Limb (tissue), 2 donors: Measurements from ENCODE around the gene UNC119.
"Not testable (repeated sequence)": the region's sequence is repeated elsewhere in the genome, so short reads cannot be mapped to it uniquely, and the experiment has no call there.

ENCODE experiments used
- DNase-seq, 2 donors: peaks; one replicate each; pipeline ENCODE4 v3.0.0-alpha.2; 2016; ENCODE audit errors: extremely low spot score in 2 of 2

The UNC119 gene

DNA sequence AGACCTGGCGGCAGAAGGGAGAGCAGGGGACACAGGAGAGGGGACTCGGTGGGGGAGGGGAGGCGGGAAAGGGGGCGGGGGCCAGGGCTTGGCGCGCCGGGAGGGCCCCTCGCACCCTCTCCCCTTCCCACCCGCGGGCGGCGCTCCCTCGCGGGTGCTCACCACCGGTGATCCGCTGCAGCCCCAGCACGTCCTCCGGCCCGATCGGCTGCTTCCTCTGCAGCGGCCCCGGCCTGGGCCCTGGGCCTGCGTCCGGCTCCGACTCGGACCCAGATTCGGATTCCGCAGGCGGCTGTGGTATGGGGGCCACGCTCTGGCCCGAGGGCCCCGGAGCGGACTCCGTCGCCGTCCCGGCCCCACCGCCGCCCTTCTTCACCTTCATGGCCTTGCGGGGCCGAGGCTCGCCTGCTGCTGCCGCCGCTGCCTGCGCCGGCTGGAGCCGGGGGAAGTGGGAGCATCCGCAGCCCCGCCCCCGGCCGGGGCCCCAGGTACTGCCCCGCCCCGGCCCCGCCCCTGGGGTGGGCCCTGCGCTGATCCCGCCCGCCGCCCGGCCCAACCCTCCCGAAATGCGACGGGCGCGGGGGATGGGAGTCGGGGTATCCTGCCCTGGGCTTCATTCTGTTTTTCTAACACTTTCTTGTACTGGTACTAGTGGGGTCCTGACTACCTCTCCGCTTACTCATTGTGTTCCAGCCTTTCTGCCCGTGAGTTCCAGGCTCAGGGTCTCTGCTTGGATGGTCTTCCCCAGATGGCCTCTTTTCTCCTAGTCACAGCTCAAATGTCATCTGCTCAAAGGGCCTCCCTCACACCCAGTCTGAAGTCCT, at the start of gene UNC119:
Gene UNC119 (minus strand): TSS at position 449 of the 824 bp plus-strand sequence. CDS start 67 bp downstream, at position 382.
- DNase-seq: peak; percentile 70 to 92

GRCh38 chr17:28599311-28600184, 47.1 kb upstream of the UNC119 start:
- DNase-seq: peak in 1 of 2 donors; percentile 65

- peak; percentile 95 to 96 for DNase-seq
Measured at GRCh38 chr17:28598799-28599310, 46.4 kb upstream of the UNC119 start, which contains the start of gene SPAG5. SPAG5 (minus strand) TSS chr17:28599025; CDS start chr17:28598946, 79 bp downstream.

GRCh38 chr17:28598389-28598788, 46.0 kb upstream of the UNC119 start:
- DNase-seq: peak in 1 of 2 donors; percentile 39

DNA sequence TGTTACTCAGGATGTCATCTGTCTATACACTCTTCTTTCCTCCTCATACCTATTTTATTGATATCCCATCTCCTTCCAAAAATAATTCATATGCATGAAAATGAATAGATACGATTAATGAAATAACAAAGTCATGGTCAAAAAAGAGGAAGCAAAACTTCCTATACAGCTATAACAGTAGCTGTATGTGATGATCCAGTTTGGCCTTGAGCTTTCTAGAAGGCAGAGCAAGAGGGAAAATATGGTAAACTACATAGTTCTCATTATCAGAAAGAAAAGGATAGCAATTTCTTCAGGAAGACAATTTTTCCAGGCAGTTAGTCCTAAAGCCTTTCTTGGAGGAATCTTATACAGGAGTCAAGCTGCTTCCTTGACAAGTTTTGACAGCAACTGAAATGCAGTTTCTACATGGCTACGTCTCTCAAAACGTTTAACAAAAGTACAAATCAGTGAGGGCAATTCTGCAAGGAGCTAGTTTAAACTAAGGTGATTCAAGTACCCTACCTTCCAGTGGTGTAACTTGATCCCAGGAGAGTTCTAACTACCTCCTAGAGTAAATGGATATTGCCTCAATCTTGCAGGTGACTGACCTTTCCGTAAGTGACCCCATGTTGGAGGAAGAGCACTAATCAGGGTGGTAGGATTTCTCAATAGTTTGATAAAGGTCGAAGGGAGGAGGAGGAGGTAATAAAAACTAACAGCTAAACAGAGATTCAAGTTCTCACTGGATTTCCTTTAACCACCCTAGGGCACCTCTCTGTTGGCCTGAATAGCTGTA, 45.4 kb upstream of the UNC119 start:
- DNase-seq: no peak

DNA sequence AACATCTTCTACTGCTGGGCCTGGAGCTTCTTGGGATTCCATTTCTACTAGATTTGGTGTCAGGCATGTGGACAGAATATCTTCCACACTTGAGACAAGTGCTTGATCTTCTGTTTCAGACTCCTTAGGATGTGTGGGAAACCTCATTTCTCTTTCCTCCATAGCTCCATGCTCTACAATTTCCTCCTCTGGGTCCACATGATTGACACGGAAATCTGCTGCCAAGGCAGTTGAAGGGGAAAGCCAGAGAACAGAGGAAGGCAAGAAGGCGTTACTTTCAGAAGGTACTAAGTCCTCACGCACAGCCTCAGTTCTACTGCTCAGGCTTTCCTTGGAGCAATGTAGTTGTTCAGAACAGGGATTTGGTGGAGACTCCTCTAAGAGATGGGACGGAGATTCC, 39.8 kb upstream of the UNC119 start:
- no peak for DNase-seq

GRCh38 chr17:28585851-28586250, 33.4 kb upstream of the UNC119 start:
- no peak for DNase-seq

GRCh38 chr17:28584434-28584833, 32.0 kb upstream of the UNC119 start:
- no peak for DNase-seq

DNA sequence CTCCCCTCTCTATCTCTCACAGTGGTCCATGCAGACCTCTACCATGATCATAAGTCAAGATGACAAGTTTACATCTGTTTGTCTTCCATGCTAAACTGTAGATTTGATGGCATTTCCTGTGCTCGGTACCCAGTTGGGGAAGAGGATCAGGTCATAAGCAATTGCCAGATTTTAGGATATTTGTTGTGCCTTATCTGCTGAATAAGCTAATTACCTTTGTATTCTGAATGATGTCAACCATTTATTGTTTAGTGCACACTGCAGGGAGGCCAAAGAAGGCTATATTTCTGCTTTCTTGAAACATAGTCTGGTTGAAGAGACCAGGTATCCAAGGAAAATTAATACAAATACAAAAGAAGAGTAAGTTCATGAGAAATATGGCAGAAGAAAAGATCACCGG, 30.1 kb upstream of the UNC119 start:
- DNase-seq: no peak

DNA sequence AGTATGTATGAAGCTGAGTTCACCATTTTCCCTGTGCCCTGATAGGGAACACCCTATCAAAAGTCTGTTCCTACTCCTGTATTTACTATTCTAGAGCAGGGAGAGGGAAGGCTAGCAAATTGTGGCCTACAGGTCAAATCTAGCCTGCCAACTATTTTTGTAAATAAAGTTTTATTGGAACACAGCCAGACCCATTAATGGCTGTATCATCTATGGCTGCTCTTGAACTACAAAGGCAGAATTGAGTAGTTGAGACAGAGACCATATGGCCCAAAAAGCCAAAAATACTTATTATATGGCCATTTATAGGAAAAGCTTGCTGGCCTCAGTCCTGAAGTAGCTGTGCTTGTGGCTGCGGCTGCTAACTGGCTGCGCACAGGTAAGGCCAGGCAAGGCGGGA, 28.5 kb upstream of the UNC119 start:
- DNase-seq: no peak

- DNase-seq: no peak
Measured at GRCh38 chr17:28579526-28579925, 27.1 kb upstream of the UNC119 start.

DNA sequence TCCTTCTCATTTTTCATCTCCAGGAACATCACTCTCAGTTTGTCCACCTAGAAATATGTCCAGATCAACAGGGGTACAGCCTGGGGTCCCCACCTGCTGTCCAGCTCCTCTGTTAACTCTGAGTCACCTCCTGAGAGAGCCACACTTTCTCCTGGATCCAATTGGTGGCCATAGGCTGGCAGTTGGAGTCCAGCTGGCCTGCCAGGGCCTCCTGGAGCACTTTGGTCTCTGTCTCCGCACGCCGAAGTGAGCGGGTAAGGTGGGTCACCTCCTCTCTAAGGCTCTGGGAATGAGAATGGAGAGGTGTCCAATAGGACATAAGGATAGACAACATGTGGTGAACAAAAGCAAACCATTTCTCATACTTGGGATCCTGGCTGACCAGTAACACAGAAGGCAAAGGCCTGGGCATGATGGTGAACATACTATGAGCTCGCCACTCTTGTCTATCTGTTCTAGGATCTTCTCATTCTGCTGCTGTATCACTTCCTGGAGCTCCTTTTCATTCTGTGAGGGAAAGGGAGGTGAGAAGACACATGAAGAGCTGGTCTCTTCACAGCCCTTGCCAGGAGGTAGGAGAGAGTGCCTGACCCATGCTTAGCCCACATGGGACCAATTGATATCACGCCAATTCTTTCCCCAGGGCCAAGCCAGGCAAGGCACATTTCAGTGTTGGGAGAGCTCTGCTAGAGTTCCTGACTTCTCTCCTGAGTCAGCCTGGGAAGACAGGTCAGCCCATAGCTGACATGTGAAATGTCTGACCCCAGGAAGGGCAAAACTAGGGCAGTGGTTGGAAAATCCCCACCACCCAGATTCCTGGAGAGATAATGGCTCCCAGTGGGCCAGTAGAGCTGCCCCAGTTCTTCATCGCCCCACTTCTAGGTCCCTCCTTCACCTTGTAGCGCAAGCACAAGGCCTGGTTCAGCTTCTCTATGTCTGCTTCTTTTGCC, 26.1 kb upstream of the UNC119 start:
- DNase-seq: no peak

- DNase-seq: no peak
Measured at GRCh38 chr17:28577466-28577824, 25.0 kb upstream of the UNC119 start.

- peak; percentile 80 to 91 for DNase-seq
Measured at GRCh38 chr17:28576758-28577465, 24.5 kb upstream of the UNC119 start, which contains the start of gene ALDOC. ALDOC (minus strand) TSS chr17:28576895; CDS start chr17:28575532, 1,363 bp downstream.

DNA sequence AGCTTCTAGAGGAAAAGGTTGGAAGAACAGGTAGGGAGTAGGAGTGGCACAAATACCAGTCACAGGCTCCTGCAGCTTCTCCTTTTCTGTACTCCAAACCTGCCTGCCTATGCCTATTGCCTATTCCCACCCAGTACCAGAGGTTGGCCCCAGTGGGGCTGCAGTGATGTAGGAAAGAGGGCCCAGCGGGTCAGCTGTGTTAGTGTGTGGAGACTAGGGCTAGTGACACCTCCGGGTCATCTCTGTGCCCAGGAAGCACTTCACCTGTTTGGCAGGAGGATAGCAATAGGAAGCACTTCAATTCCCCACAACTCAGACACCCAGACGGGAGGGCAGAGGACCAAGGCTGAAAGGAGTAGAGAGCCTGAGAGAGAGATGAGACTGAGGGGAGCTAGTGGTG, 23.6 kb upstream of the UNC119 start:
- DNase-seq: not testable (repeated sequence)

GRCh38 chr17:28575126-28575795, 22.8 kb upstream of the UNC119 start:
- DNase-seq: no peak

DNA sequence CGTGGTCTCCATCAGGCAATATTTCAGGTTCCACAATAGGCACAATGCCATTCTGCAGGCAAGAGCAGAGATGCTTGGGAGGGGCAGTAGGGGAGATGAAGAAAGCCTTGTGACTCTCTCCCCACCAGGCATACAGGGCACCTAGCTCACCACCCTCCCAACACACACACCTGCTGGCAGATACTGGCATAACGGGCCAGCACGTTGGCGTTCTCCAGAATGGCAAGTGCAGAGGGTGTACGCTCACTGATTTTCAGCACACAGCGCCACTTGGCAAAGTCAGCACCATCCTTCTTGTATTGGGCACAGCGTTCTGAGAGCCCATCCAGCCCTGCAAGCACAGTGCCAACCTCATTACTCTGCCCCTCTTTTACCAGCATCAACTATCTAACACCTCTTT, 22.1 kb upstream of the UNC119 start:
- no peak for DNase-seq

DNA sequence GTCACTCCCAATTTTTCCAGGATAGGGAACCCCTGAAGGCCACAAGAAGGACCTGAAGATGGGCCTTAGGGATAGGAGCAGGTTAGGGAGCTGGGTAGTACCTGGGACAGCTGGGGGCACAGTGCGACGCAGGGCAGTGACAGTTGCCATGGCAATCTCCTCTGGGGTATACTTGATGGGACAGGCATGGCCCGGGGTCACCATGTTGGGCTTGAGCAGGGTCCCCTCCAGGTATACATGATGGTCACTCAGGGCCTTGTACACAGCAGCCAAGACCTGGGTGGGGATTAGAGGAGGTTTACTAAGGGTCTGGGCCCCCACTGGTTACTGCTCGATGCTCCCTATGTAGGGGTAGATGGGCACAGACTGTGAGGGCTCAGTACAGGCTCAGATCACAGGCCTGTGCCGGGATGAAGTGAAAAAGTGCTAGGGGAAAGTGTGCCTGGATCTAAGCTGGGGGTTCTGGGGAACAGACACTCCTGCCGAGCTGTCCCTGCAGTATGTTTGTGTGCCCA, 21.6 kb upstream of the UNC119 start:
- no peak for DNase-seq

- DNase-seq: no peak
Measured at GRCh38 chr17:28573521-28573920, 21.1 kb upstream of the UNC119 start.
